Measurements from ENCODE around the gene TCHH. TPM values are rescaled to one million over a fixed set of nuclear protein-coding genes. Genes with fewer than 3 reads are reported as not detected.

TCHH gene
- total and polyA plus RNA-seq, 4 donors = 0.13 to 0.27 (median 0.16) TPM; not detected in 1

- H3K36me3 ChIP-seq (ENCODE audit: control insufficient read depth in 1 of 2, insufficient read depth in 2 of 2, low read length in 1 of 2) = no peaks in the 10 kb centered on the region
- no peak for ATAC-seq (ENCODE audit: low FRiP score)
- no peak for DNase-seq
- H3K4me3 ChIP-seq (ENCODE audit: low read length in 2 of 2) = no peak overlapping the region
- H3K9me3 ChIP-seq (ENCODE audit: control insufficient read depth, low read length) = peaks cover 1% of the 10 kb centered on the region
- no peaks in the 10 kb centered on the region for H3K4me1 ChIP-seq (ENCODE audit: control insufficient read depth in 1 of 2, insufficient read depth in 2 of 2, low read length in 2 of 2)
- H3K27ac ChIP-seq (ENCODE audit: low read depth in 1 of 2, low read length in 2 of 2) = no peak overlapping the region
- intact Hi-C loops (cut with DNase I) = no loop called here
- H3K27me3 ChIP-seq (ENCODE audit: control insufficient read depth in 1 of 2, insufficient read depth in 2 of 2, low read length in 1 of 2) = peaks cover 0 to 2% of the 10 kb centered on the region in 2 donors
- 72 to 76% methylated on average over 6 of the region's 6 CpGs for WGBS, 2 donors
These were observed 10.7 kb upstream of the TCHH start for GRCh38 chr1:152125834-152126443.

DNA sequence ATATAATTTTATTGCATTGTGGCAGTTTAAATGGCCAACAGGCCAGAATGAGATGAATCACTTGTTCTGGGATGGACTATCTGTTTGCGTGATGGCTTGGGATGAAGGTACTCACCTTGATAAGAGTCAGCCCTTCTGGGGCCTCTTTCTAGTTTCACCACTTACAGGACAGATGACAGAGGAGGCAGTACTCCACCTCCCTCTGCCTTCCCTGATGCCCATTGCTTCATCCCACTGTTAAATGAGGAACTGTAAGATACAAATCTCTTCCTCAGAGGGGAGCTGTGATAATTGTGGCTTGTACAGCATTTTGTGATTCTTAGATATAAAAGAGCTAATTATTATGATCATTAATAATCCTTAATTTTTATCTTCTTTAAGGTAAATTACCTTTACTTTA lies 3.7 kb upstream of the TCHH start:
- 90 to 92% methylated on average over 1 of the region's 1 CpG for WGBS, 2 donors
- ATAC-seq (ENCODE audit: low FRiP score) = no peak
- H3K27me3 ChIP-seq (ENCODE audit: control insufficient read depth in 1 of 2, insufficient read depth in 2 of 2, low read length in 1 of 2) = no peaks in the 10 kb centered on the region

GRCh38 chr1:152112885-152113432 lies 2.3 kb downstream of the TCHH start:
- Histone ChIP-seq H3K27ac (ENCODE audit: low read depth in 1 of 2, low read length in 2 of 2) (no peak overlapping the region), H3K4me3 (ENCODE audit: low read length in 2 of 2) (no peak overlapping the region), H3K27me3 (ENCODE audit: control insufficient read depth in 1 of 2, insufficient read depth in 2 of 2, low read length in 1 of 2) (peaks cover 0 to 3% of the 10 kb centered on the region in 2 donors), H3K4me1 (ENCODE audit: control insufficient read depth in 1 of 2, insufficient read depth in 2 of 2, low read length in 2 of 2) (no peaks in the 10 kb centered on the region), H3K36me3 (ENCODE audit: control insufficient read depth in 1 of 2, insufficient read depth in 2 of 2, low read length in 1 of 2) (no peaks in the 10 kb centered on the region), H3K9me3 (ENCODE audit: control insufficient read depth, low read length) (peaks cover 6% of the 10 kb centered on the region)
- DNase-seq = no peak
- no peak for ATAC-seq (ENCODE audit: low FRiP score)
- intact Hi-C loops (cut with DNase I) = no loop called here
- WGBS, 2 donors = 23 to 25% methylated on average over 13 of the region's 13 CpGs

More for the DNA sequence above, 3.7 kb upstream of the TCHH start:
- Histone ChIP-seq H3K4me1 (ENCODE audit: control insufficient read depth in 1 of 2, insufficient read depth in 2 of 2, low read length in 2 of 2) (no peaks in the 10 kb centered on the region), H3K4me3 (ENCODE audit: low read length in 2 of 2) (no peak overlapping the region), H3K27ac (ENCODE audit: low read depth in 1 of 2, low read length in 2 of 2) (no peak overlapping the region), H3K36me3 (ENCODE audit: control insufficient read depth in 1 of 2, insufficient read depth in 2 of 2, low read length in 1 of 2) (no peaks in the 10 kb centered on the region), H3K9me3 (ENCODE audit: control insufficient read depth, low read length) (no peaks in the 10 kb centered on the region)
- intact Hi-C loops (cut with DNase I) = no loop called here
- no peak for DNase-seq

- H3K4me1 ChIP-seq (ENCODE audit: control insufficient read depth in 1 of 2, insufficient read depth in 2 of 2, low read length in 2 of 2) = no peaks in the 10 kb centered on the region
- ATAC-seq (ENCODE audit: low FRiP score) (no peak), DNase-seq (peak in 1 of 2 donors; percentile 46)
- no peak overlapping the region for H3K4me3 ChIP-seq (ENCODE audit: low read length in 2 of 2)
- peaks cover 0 to 3% of the 10 kb centered on the region in 2 donors for H3K27me3 ChIP-seq (ENCODE audit: control insufficient read depth in 1 of 2, insufficient read depth in 2 of 2, low read length in 1 of 2)
- H3K27ac ChIP-seq (ENCODE audit: low read depth in 1 of 2, low read length in 2 of 2) = no peak overlapping the region
- WGBS, 2 donors = 2% methylated on average over 53 of the region's 53 CpGs
- intact Hi-C loops (cut with DNase I) = no loop called here
- no peaks in the 10 kb centered on the region for H3K36me3 ChIP-seq (ENCODE audit: control insufficient read depth in 1 of 2, insufficient read depth in 2 of 2, low read length in 1 of 2)
- peaks cover 6% of the 10 kb centered on the region for H3K9me3 ChIP-seq (ENCODE audit: control insufficient read depth, low read length)
These were observed 3.0 kb downstream of the TCHH start for GRCh38 chr1:152112101-152112884.

- H3K27ac ChIP-seq (ENCODE audit: low read depth in 1 of 2, low read length in 2 of 2) = no peak overlapping the region
- DNase-seq (peak in 1 of 2 donors; percentile 35), ATAC-seq (ENCODE audit: low FRiP score) (no peak)
- peak overlapping the region in 1 of 2 donors; percentile 27 for H3K4me3 ChIP-seq (ENCODE audit: low read length in 2 of 2)
- H3K4me1 ChIP-seq (ENCODE audit: control insufficient read depth in 1 of 2, insufficient read depth in 2 of 2, low read length in 2 of 2) = no peaks in the 10 kb centered on the region
- 1% methylated on average over 44 of the region's 44 CpGs for WGBS, 2 donors
- H3K27me3 ChIP-seq (ENCODE audit: control insufficient read depth in 1 of 2, insufficient read depth in 2 of 2, low read length in 1 of 2) = peaks cover 0 to 3% of the 10 kb centered on the region in 2 donors
- peaks cover 6% of the 10 kb centered on the region for H3K9me3 ChIP-seq (ENCODE audit: control insufficient read depth, low read length)
- intact Hi-C loops (cut with DNase I) = no loop called here
- H3K36me3 ChIP-seq (ENCODE audit: control insufficient read depth in 1 of 2, insufficient read depth in 2 of 2, low read length in 1 of 2) = no peaks in the 10 kb centered on the region
These were observed 3.7 kb downstream of the TCHH start for GRCh38 chr1:152111515-152111968.

DNA sequence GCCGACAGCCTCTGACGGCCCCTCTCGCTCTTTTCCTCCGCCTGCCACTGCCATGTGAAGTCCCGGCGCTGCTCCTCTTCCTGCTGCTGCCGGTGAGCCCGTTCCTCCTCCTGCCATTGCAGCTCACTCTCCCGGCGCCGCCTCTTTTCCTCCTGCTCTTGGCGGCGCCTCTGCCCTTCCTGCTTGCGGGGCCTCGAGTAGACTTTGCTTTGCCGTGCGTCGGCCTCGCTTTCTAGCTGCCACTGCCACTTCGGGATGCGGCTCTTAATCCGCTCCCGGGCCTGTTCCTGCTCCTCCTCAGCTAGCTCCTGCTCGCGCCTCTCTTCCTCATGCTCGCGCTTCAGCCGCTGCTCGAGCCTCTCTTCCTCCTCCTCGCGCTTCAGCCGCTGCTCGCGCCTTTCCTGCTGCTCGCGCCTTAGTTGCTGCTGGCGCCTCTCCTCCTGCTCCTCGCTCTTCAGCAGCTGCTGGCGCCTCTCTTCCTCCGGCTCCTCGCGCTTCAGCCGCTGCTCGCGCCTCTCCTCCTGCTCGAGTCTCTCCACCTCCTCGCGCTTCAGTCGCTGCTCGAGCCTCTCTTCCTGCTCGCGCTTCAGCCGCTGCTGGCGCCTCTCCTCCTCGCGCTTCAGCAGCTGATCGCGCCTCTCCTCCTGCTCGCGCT lies 4.3 kb downstream of the TCHH start:
- Histone ChIP-seq H3K9me3 (ENCODE audit: control insufficient read depth, low read length) (peaks cover 6% of the 10 kb centered on the region), H3K4me1 (ENCODE audit: control insufficient read depth in 1 of 2, insufficient read depth in 2 of 2, low read length in 2 of 2) (no peaks in the 10 kb centered on the region), H3K4me3 (ENCODE audit: low read length in 2 of 2) (peak overlapping the region in 1 of 2 donors; percentile 27), H3K27me3 (ENCODE audit: control insufficient read depth in 1 of 2, insufficient read depth in 2 of 2, low read length in 1 of 2) (peaks cover 0 to 3% of the 10 kb centered on the region in 2 donors), H3K36me3 (ENCODE audit: control insufficient read depth in 1 of 2, insufficient read depth in 2 of 2, low read length in 1 of 2) (no peaks in the 10 kb centered on the region), H3K27ac (ENCODE audit: low read depth in 1 of 2, low read length in 2 of 2) (no peak overlapping the region)
- intact Hi-C loops (cut with DNase I) = no loop called here
- ATAC-seq (ENCODE audit: low FRiP score) (peak; percentile 57), DNase-seq (peak in 1 of 2 donors; percentile 50)
- WGBS, 2 donors = 1% methylated on average over 60 of the region's 60 CpGs

DNA sequence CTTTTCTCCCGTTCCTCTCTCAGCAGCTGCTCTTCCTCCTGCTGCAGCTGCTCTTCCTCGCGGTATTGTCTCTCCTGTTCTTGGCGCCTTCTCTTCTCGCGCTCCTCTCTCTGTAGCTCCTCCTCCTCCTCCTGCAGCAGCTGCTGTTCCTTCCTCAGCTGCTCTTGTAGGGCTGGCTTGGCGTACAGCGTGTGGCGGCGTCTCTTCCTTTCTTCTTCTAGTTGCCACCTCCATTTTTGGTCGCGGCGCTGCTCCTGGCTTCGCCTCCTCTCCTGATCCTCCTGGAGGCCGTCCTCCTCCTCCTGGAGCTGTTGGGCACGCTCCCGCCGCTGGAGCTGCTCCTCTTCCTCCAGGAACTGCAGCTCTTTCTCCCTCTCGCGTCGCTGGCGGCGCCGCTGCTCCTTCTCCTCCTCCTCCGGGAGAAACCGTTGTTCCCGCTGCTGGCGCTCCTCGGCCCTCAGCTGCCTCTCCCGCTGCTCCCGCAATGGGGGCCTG lies 4.8 kb downstream of the TCHH start:
- Histone ChIP-seq H3K27ac (ENCODE audit: low read depth in 1 of 2, low read length in 2 of 2) (no peak overlapping the region), H3K27me3 (ENCODE audit: control insufficient read depth in 1 of 2, insufficient read depth in 2 of 2, low read length in 1 of 2) (peaks cover 0 to 3% of the 10 kb centered on the region in 2 donors), H3K4me3 (ENCODE audit: low read length in 2 of 2) (peak overlapping the region in 1 of 2 donors; percentile 27), H3K9me3 (ENCODE audit: control insufficient read depth, low read length) (peaks cover 6% of the 10 kb centered on the region), H3K36me3 (ENCODE audit: control insufficient read depth in 1 of 2, insufficient read depth in 2 of 2, low read length in 1 of 2) (no peaks in the 10 kb centered on the region), H3K4me1 (ENCODE audit: control insufficient read depth in 1 of 2, insufficient read depth in 2 of 2, low read length in 2 of 2) (no peaks in the 10 kb centered on the region)
- peak; percentile 37 for ATAC-seq (ENCODE audit: low FRiP score)
- WGBS, 2 donors = 1 to 2% methylated on average over 29 to 31 of the region's 31 CpGs
- peak; percentile 57 to 82 for DNase-seq
- intact Hi-C loops (cut with DNase I) = no loop called here

- Histone ChIP-seq H3K36me3 (ENCODE audit: control insufficient read depth in 1 of 2, insufficient read depth in 2 of 2, low read length in 1 of 2) (no peaks in the 10 kb centered on the region), H3K9me3 (ENCODE audit: control insufficient read depth, low read length) (peaks cover 6% of the 10 kb centered on the region), H3K4me1 (ENCODE audit: control insufficient read depth in 1 of 2, insufficient read depth in 2 of 2, low read length in 2 of 2) (no peaks in the 10 kb centered on the region), H3K4me3 (ENCODE audit: low read length in 2 of 2) (no peak overlapping the region), H3K27ac (ENCODE audit: low read depth in 1 of 2, low read length in 2 of 2) (no peak overlapping the region), H3K27me3 (ENCODE audit: control insufficient read depth in 1 of 2, insufficient read depth in 2 of 2, low read length in 1 of 2) (peaks cover 0 to 3% of the 10 kb centered on the region in 2 donors)
- DNase-seq = no peak
- intact Hi-C loops (cut with DNase I) = no loop called here
- 8 to 9% methylated on average over 15 of the region's 15 CpGs for WGBS, 2 donors
- ATAC-seq (ENCODE audit: low FRiP score) = no peak
These were observed 5.3 kb downstream of the TCHH start for GRCh38 chr1:152109998-152110294.
